Ascending aorta (tissue), 2 donors: ENCODE data around the gene WEE1. TPM values are rescaled to one million over a fixed set of nuclear protein-coding genes. Genes with fewer than 3 reads are reported as not detected.

Experiments
- DNase-seq, 2 donors: peaks; one replicate each; pipeline ENCODE4 v3.0.0-alpha.2; 2019; ENCODE audit warnings: low spot score in 2 of 2
- H3K27ac ChIP-seq, 2 donors: fragments of 200-600 bp; sonication (generic); one replicate each; pipeline ENCODE4 v1.5.1; 2016 to 2017; ENCODE audit warnings: mild to moderate bottlenecking in 1 of 2
- H3K27me3 ChIP-seq: fragments of 200-600 bp; sonication (generic); one replicate; pipeline ENCODE4 v1.5.1; 2017
- H3K36me3 ChIP-seq, 2 donors: fragments of 200-600 bp; sonication (generic); one replicate each; pipeline ENCODE4 v1.5.1; 2016
- H3K4me1 ChIP-seq, 2 donors: fragments of 200-600 bp; sonication (generic); one replicate each; pipeline ENCODE4 v1.5.1; 2016 to 2017; ENCODE audit warnings: mild to moderate bottlenecking in 1 of 2
- H3K4me3 ChIP-seq, 2 donors: fragments of 200-600 bp; sonication (generic); one replicate each; pipeline ENCODE4 v1.5.1; 2016 to 2017; ENCODE audit warnings: mild to moderate bottlenecking in 1 of 2
- H3K9me3 ChIP-seq, 2 donors: fragments of 200-600 bp; sonication (generic); one replicate each; pipeline ENCODE4 v1.5.1; 2016
- intact Hi-C: fragments of 100-400 bp; cut with DNase I; formaldehyde crosslinking; loops from one replicate; pipeline ENCODE4 v1.15.1; 2023
- total RNA-seq: library from RNA; depleted of rRNA; stranded (reverse); fragments of >200 nt; gene quantifications from one replicate; pipeline ENCODE4 v1.1.0, GENCODE V29; 2016
- TF ChIP-seq, protein P1 (sequence below), 3 experiments: fragments of 200-600 bp in 2 of 3; fragments of 450-650 bp in 1 of 3; sonication (generic) in 2 of 3; IDR thresholded peaks; one replicate each; pipeline ENCODE4 v1.5.1; 2016 to 2019; ENCODE audit warnings: antibody characterized with exemption in 3 of 3, mild to moderate bottlenecking in 1 of 3, moderate library complexity in 1 of 3

WEE1 gene
- total RNA-seq, 1 donor from 2014 or later: 20.8 TPM

DNA sequence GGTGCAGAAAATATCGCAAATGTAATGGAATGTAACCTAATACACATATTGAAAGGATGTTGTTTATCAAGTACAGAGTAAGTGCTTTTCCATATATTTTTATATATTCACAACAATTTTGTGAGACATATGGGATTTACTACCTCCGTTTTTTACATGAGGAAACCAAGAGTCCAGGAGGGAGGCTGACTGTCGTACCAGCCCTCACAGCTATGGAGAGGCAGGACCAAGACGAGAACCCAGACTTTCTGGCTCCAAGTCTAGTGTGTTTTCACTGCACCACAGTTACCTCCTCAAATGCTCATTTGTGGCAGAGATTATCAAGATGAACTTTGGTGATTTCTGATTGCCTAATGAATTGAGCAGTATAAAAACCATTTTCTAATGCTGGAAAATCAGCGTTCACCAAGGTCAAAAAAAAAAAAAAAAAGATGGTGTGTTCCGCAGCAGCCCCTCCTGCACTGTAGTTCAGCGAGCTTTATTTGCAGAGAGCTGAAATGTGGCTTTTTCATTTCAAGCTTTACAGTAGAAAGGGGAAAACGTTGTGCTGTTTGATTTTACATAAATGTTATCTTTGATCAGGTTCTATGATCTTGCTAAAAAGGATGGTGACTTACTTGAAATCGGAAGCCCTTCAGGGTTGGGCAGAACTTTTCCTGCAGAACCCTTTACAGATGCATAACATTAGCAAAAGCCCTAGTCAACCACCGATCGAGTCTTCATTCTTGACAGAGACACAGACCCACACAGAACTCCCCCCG, 44.7 kb upstream of the WEE1 start:
- TF ChIP-seq, protein P1, sequence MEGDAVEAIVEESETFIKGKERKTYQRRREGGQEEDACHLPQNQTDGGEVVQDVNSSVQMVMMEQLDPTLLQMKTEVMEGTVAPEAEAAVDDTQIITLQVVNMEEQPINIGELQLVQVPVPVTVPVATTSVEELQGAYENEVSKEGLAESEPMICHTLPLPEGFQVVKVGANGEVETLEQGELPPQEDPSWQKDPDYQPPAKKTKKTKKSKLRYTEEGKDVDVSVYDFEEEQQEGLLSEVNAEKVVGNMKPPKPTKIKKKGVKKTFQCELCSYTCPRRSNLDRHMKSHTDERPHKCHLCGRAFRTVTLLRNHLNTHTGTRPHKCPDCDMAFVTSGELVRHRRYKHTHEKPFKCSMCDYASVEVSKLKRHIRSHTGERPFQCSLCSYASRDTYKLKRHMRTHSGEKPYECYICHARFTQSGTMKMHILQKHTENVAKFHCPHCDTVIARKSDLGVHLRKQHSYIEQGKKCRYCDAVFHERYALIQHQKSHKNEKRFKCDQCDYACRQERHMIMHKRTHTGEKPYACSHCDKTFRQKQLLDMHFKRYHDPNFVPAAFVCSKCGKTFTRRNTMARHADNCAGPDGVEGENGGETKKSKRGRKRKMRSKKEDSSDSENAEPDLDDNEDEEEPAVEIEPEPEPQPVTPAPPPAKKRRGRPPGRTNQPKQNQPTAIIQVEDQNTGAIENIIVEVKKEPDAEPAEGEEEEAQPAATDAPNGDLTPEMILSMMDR (IDR thresholded peaks at IDR 0.05): no peak
- Histone ChIP-seq H3K27me3 (no peaks in the 10 kb centered on the region), H3K4me3 (no peak overlapping the region), H3K9me3 (no peaks in the 10 kb centered on the region), H3K36me3 (no peaks in the 10 kb centered on the region), H3K4me1 (peaks cover 10 to 33% of the 10 kb centered on the region in 2 donors), H3K27ac (peak overlapping the region; percentile 29 to 46)
- intact Hi-C loops: no loop called here
- no peak for DNase-seq

DNA sequence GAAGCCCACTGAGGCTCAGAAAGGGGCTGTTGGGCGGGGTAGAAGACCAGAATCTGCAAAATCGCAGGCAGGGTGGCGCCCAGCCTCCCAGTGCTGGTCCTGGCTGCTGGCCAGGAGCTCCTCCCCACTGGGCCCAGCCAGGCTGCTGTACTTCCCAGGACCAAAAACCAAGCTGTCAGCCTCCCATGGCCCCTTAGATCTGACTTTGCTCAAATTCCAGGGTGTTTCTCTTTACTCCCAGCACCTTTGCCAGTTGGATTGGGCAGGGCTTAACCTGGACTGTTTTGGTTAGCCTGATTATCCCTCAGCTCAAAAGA, 44.2 kb upstream of the WEE1 start:
- no peak for DNase-seq
- TF ChIP-seq, protein P1 (IDR thresholded peaks at IDR 0.05): no peak
- Histone ChIP-seq H3K4me1 (peaks cover 10 to 39% of the 10 kb centered on the region in 2 donors), H3K27me3 (no peaks in the 10 kb centered on the region), H3K9me3 (no peaks in the 10 kb centered on the region), H3K4me3 (no peak overlapping the region), H3K36me3 (no peaks in the 10 kb centered on the region), H3K27ac (peak overlapping the region; percentile 29 to 46)
- intact Hi-C loops: no loop called here

DNA sequence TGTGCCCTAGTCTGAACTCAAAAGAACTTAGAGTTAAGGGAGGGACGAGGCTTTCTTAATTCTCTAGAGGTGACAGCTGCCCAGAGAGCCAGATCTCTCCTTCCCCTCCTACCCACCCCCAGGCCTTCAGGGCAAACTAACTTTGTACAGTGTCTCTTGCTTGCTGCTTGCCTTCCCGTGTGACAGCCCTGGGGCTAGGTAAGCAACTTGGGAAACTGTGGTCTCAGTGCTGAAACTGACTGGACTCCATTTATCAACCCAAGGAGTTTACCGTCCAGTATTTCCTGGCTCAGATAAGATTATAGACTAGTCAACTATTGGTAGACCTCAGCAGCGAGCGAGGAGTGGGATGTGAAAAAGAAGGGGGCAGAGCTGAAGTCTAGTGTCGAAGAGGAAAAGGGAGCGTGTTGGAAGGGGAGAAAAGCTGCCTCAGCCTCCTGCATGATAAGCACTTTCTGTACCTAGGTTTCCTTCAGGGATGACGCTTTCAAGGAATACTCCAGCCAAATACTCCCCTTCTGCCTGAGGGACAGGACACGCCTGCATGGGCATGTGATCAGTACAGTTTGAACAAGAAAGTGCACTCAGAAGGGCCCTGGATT, 43.3 kb upstream of the WEE1 start:
- no peaks in the 10 kb centered on the region for H3K27me3 ChIP-seq
- intact Hi-C loops: loop anchor here (5.0 kb wide), 2 partner anchors 82 to 217 kb away; no protein-coding TSS in a partner anchor
- no peak overlapping the region for H3K4me3 ChIP-seq
- H3K27ac ChIP-seq: peak overlapping the region in 1 of 2 donors; percentile 46
- no peak for DNase-seq
- TF ChIP-seq, protein P1 (IDR thresholded peaks at IDR 0.05): no peak
- no peaks in the 10 kb centered on the region for H3K9me3 ChIP-seq
- H3K36me3 ChIP-seq: no peaks in the 10 kb centered on the region
- peaks cover 10 to 44% of the 10 kb centered on the region in 2 donors for H3K4me1 ChIP-seq

DNA sequence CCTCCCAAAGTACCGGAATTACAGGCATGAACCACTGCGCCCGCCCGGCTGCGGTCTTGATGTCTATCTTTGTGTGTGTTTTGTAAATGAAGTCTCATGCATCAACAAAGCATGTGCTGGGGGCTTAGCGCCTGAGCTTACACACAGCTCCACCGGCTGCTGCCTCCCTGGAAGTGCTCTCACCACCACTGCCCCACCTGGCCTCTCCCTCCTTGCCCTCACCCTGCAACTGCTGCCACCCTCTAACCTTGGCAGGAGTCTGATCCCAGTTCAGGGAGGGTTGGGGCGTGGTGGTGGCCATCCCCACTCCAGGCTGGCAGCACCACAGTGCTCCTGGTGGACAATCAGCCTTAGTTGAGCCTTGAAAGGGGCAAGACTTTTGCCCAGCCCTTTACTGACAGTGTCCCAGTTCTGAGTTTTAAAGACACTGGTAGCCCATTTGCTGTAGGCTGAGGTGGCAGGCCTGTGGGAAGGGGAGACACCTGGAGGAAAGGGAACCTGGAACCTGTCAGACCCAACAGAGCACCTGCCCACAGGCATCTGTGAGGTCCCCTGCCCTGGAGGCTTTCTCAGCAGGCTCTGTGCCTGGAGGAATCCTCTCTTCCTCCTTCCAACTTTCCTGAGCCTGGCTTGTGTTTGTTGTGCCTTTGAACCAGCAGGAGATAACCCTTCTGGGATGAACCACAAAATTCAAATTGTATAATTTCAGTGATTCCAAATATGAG, 42.4 kb upstream of the WEE1 start:
- H3K4me3 ChIP-seq: no peak overlapping the region
- no peak for DNase-seq
- TF ChIP-seq, protein P1 (IDR thresholded peaks at IDR 0.05): no peak
- peaks cover 10 to 44% of the 10 kb centered on the region in 2 donors for H3K4me1 ChIP-seq
- no peaks in the 10 kb centered on the region for H3K36me3 ChIP-seq
- no peaks in the 10 kb centered on the region for H3K9me3 ChIP-seq
- H3K27ac ChIP-seq: no peak overlapping the region
- intact Hi-C loops: loop anchor here (5.0 kb wide), 2 partner anchors 81 to 216 kb away; no protein-coding TSS in a partner anchor
- H3K27me3 ChIP-seq: no peaks in the 10 kb centered on the region

DNA sequence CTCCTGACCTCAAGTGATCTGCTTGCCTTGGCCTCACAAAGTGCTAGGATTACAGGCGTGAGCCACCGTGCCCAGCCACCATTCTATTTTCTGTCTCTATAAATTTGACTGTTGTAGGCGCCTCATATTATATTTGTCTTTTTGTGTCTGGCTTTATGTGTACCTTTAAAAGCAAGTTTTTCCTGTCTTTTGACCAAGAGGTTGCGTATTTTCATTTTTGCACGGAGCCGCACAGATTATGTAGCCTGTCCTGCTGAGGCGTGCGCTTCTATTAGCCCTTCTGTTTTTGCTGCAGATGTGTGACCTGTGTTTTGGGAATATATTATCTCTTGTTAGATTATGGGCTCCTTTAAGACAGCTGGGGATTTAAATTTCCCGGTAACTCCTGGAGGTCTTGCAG, 40.4 kb upstream of the WEE1 start:
- Histone ChIP-seq H3K27ac (peak overlapping the region; percentile 50 to 65), H3K4me3 (peak overlapping the region in 1 of 2 donors; percentile 2), H3K27me3 (no peaks in the 10 kb centered on the region), H3K36me3 (no peaks in the 10 kb centered on the region), H3K4me1 (peaks cover 7 to 33% of the 10 kb centered on the region in 2 donors), H3K9me3 (no peaks in the 10 kb centered on the region)
- DNase-seq: no peak
- intact Hi-C loops: loop anchor here (5.0 kb wide), 2 partner anchors 79 to 214 kb away; no protein-coding TSS in a partner anchor
- TF ChIP-seq, protein P1 (IDR thresholded peaks at IDR 0.05): no peak
